CD4-positive, alpha-beta memory T cell (primary cell): ENCODE results near the gene ST14. TPM values are rescaled to one million over a fixed set of nuclear protein-coding genes. Genes with fewer than 3 reads are reported as not detected.
"Not testable (repeated sequence)": the region's sequence is repeated elsewhere in the genome, so short reads cannot be mapped to it uniquely, and the experiment has no call there.

ENCODE experiments used
- CTCF ChIA-PET: fragments of 350-600 bp; sonication (Branson Sonifier 250); formaldehyde crosslinking; loops from one replicate; lab custom pipeline; 2021; ENCODE audit warnings: inconsistent platforms; ENCODE audit not compliant: partially characterized antibody; lab: Charles Lee
- POLR2A ChIA-PET: fragments of 350-600 bp; sonication (Branson Sonifier 250); formaldehyde crosslinking; loops from one replicate; lab custom pipeline; 2021; ENCODE audit not compliant: partially characterized antibody; lab: Charles Lee
- DNase-seq, 5 donors: peaks; one replicate each; pipeline versions ENCODE4 v3.0.0 to v3.0.0-alpha.2; 2020 to 2022; ENCODE audit warnings: mixed read lengths in 1 of 5
- H3K27ac ChIP-seq: one replicate; pipeline ENCODE4 v1.7.0; 2013; ENCODE audit warnings: low read depth, low read length
- H3K27me3 ChIP-seq: 2 replicates; pipeline ENCODE4 v1.7.0; 2013; ENCODE audit warnings: mild to moderate bottlenecking, low read length, moderate library complexity; ENCODE audit not compliant: insufficient read depth
- H3K36me3 ChIP-seq: 2 replicates; pipeline ENCODE4 v1.7.0; 2013; ENCODE audit warnings: mild to moderate bottlenecking, low read length, moderate library complexity; ENCODE audit not compliant: insufficient read depth
- H3K4me1 ChIP-seq: 2 replicates; pipeline ENCODE4 v1.7.0; 2013; ENCODE audit warnings: mild to moderate bottlenecking, low read length, moderate library complexity; ENCODE audit not compliant: insufficient read depth
- H3K4me3 ChIP-seq, 2 donors: one replicate each; pipeline ENCODE4 v1.7.0; 2013; ENCODE audit warnings: low read length in 2 of 2, mild to moderate bottlenecking in 1 of 2
- H3K9me3 ChIP-seq, 2 donors: one replicate each; pipeline ENCODE4 v1.7.0; 2013; ENCODE audit warnings: low read length in 2 of 2, control low read depth in 1 of 2; ENCODE audit not compliant: control insufficient read depth in 1 of 2
- H3K27ac Mint-ChIP-seq, 7 donors: one replicate each; pipeline ENCODE4 v1.8.0; 2020 to 2021; ENCODE audit warnings: mixed read lengths in 7 of 7, mild to moderate bottlenecking in 6 of 7, inconsistent platforms in 3 of 7, moderate library complexity in 3 of 7
- H3K27me3 Mint-ChIP-seq, 2 donors: one replicate each; pipeline ENCODE4 v1.8.0; 2020 to 2021; ENCODE audit warnings: mixed read lengths in 2 of 2
- H3K36me3 Mint-ChIP-seq, 2 donors: one replicate each; pipeline ENCODE4 v1.8.0; 2020 to 2021; ENCODE audit warnings: mixed read lengths in 2 of 2, inconsistent platforms in 1 of 2, mild to moderate bottlenecking in 1 of 2
- H3K4me1 Mint-ChIP-seq, 4 donors: one replicate each; pipeline ENCODE4 v1.8.0; 2020 to 2021; ENCODE audit warnings: mixed read lengths in 4 of 4, mild to moderate bottlenecking in 1 of 4
- H3K4me3 Mint-ChIP-seq, 8 donors: one replicate each; pipeline ENCODE4 v1.8.0; 2020 to 2021; ENCODE audit warnings: mixed read lengths in 8 of 8, mild to moderate bottlenecking in 7 of 8, moderate library complexity in 6 of 8, inconsistent platforms in 3 of 8
- H3K9me3 Mint-ChIP-seq, 8 donors: one replicate each; pipeline ENCODE4 v1.8.0; 2020 to 2021; ENCODE audit warnings: mixed read lengths in 8 of 8, mild to moderate bottlenecking in 5 of 8, inconsistent platforms in 3 of 8, moderate library complexity in 1 of 8
- intact Hi-C: fragments of 100-400 bp; cut with micrococcal nuclease; formaldehyde crosslinking; loops from one replicate; pipeline ENCODE4 v1.15.1; 2023
- polyA plus RNA-seq, 2 donors: library from polyadenylated mRNA; unstranded; fragments of 300-500 nt; fragmentation: Illumina TruSeq; gene quantifications; one replicate each; pipeline ENCODE4 v1.2.3, GENCODE V29; 2021
- total RNA-seq, 2 experiments: library from RNA; stranded (reverse); gene quantifications; one replicate each; pipeline ENCODE4 v1.2.3, GENCODE V29; 2021

The ST14 gene
- total and polyA plus RNA-seq, 4 experiments from 2014 or later, result 0.47 to 0.79 (median 0.72) TPM; not detected in 1

DNA sequence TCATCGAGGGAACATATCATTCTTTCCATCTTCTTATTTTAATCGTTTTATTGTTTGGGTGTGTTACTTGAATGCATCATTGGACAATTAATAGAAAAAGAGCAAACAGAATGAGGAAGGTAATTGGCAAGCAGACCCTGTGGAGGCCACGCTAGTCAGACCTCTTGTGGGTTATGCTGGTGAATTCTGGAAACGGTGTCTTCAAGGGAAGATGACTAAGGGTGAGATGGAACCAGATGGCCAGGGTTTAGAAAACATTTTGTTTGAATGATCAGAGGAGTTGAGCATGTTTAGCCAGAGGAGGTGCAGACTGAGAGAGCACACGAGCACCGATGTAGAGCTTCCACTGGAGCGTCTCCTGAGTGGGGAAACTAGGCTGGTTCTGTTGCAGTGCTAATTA is 8.5 kb downstream of the ST14 start:
- H3K9me3 Mint-ChIP-seq, result no peaks in the 10 kb centered on the region
- Histone ChIP-seq H3K27me3 (peaks cover 11% of the 10 kb centered on the region), H3K4me3 (no peak overlapping the region), H3K27ac (no peak overlapping the region), H3K9me3 (no peaks in the 10 kb centered on the region), H3K4me1 (no peaks in the 10 kb centered on the region), H3K36me3 (no peaks in the 10 kb centered on the region)
- H3K4me1 Mint-ChIP-seq, result no peaks in the 10 kb centered on the region
- H3K27ac Mint-ChIP-seq, result no peak overlapping the region
- CTCF ChIA-PET, result no interaction called here
- no peak for DNase-seq
- H3K4me3 Mint-ChIP-seq, result no peak overlapping the region
- intact Hi-C loops, result no loop called here
- no peaks in the 10 kb centered on the region for H3K36me3 Mint-ChIP-seq
- H3K27me3 Mint-ChIP-seq, result peaks cover 25 to 37% of the 10 kb centered on the region in 2 donors
- POLR2A ChIA-PET, result no interaction called here

GRCh38 chr11:130170345-130170744 is 10.8 kb downstream of the ST14 start:
- H3K9me3 ChIP-seq, result no peaks in the 10 kb centered on the region
- H3K4me3 ChIP-seq, result no peak overlapping the region
- no peak overlapping the region for H3K27ac ChIP-seq
- H3K4me1 Mint-ChIP-seq, result no peaks in the 10 kb centered on the region
- DNase-seq, result no peak
- peaks cover 7% of the 10 kb centered on the region for H3K27me3 ChIP-seq
- H3K36me3 ChIP-seq, result no peaks in the 10 kb centered on the region
- peaks cover 0 to 10% (median 5%) of the 10 kb centered on the region in 8 donors for H3K9me3 Mint-ChIP-seq
- peaks cover 22 to 31% of the 10 kb centered on the region in 2 donors for H3K27me3 Mint-ChIP-seq
- no peaks in the 10 kb centered on the region for H3K4me1 ChIP-seq
- intact Hi-C loops, result no loop called here
- peaks cover 0 to 4% of the 10 kb centered on the region in 2 donors for H3K36me3 Mint-ChIP-seq
- H3K27ac Mint-ChIP-seq, result no peak overlapping the region
- ChIA-PET CTCF (no interaction called here), POLR2A (no interaction called here)
- no peak overlapping the region for H3K4me3 Mint-ChIP-seq

DNA sequence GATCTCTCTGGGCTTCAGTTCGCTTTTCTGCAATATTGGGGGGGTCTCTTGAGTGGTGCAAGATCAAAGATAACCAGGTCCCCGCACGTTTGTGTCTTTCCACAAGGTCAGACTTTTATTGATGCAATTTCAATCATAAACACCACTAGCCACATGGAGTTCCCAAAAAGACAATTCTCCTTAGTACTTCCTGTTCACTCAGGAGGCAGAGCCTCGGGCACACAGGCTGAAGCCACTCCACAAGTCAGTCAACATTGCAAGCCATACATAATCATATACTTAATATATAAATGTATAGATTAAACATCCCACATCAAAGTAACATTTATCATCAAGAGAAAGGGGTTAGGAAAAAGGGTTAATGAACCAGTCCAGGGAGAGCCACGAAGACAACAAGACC is 12.0 kb downstream of the ST14 start:
- POLR2A ChIA-PET, result no interaction called here
- no peak overlapping the region for H3K4me3 ChIP-seq
- no peak for DNase-seq
- CTCF ChIA-PET, result interaction anchor here (0.7 kb wide), 1 partner anchor 55 kb away, joined by 3 read pairs; no protein-coding TSS in a partner anchor
- intact Hi-C loops, result no loop called here
- no peaks in the 10 kb centered on the region for H3K4me1 ChIP-seq
- Mint-ChIP-seq H3K4me1 (no peaks in the 10 kb centered on the region), H3K4me3 (no peak overlapping the region), H3K27ac (no peak overlapping the region), H3K9me3 (peaks cover 3 to 14% (median 7%) of the 10 kb centered on the region in 8 donors), H3K36me3 (peaks cover 1 to 6% of the 10 kb centered on the region in 2 donors), H3K27me3 (peaks cover 18 to 23% of the 10 kb centered on the region in 2 donors)
- H3K27me3 ChIP-seq, result peaks cover 3% of the 10 kb centered on the region
- no peaks in the 10 kb centered on the region for H3K9me3 ChIP-seq
- H3K36me3 ChIP-seq, result no peaks in the 10 kb centered on the region
- H3K27ac ChIP-seq, result no peak overlapping the region

DNA sequence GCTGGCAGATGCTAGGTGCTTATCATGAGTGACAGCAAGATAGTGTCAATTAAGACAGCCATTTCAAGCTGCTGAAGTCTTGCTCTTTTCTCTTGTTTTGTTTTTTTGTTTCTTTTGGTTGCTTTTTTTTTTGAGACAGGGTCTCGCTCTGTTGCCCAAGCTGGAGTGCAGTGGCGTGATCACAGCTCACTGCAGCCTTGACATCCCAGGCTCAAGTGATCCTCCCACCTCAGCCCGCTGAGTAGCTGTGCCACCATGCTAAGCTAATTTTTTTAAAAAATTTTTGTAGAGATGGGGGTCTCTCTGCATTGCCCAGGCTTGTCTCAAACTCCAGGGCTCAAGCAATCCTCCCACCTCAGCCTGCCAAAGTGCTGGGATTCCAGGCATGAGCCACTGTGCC is 12.4 kb downstream of the ST14 start:
- H3K36me3 ChIP-seq, H3K9me3 ChIP-seq, H3K27me3 ChIP-seq, POLR2A ChIA-PET, H3K4me1 Mint-ChIP-seq, H3K27ac ChIP-seq, H3K4me3 ChIP-seq, intact Hi-C loops, H3K4me3 Mint-ChIP-seq, H3K4me1 ChIP-seq, DNase-seq, H3K36me3 Mint-ChIP-seq, H3K27ac Mint-ChIP-seq: not testable (repeated sequence)
- CTCF ChIA-PET, result interaction anchor here (0.7 kb wide), 1 partner anchor 56 kb away, joined by 3 read pairs; no protein-coding TSS in a partner anchor
- Mint-ChIP-seq H3K9me3 (peaks cover 3 to 14% (median 7%) of the 10 kb centered on the region in 8 donors), H3K27me3 (peaks cover 17 to 23% of the 10 kb centered on the region in 2 donors)

GRCh38 chr11:130174642-130175041 is 15.1 kb downstream of the ST14 start:
- POLR2A ChIA-PET, result no interaction called here
- no peak for DNase-seq

GRCh38 chr11:130175898-130176297 is 16.3 kb downstream of the ST14 start:
- Mint-ChIP-seq H3K27me3 (peaks cover 5 to 11% of the 10 kb centered on the region in 2 donors), H3K27ac (no peak overlapping the region)
- CTCF ChIA-PET, result interaction anchor here (1.1 kb wide), 1 partner anchor 33 kb away, joined by 3 read pairs; no protein-coding TSS in a partner anchor

More at GRCh38 chr11:130174642-130175041, 15.1 kb downstream of the ST14 start:
- no peaks in the 10 kb centered on the region for H3K27me3 ChIP-seq
- no peaks in the 10 kb centered on the region for H3K9me3 ChIP-seq
- peaks cover 3 to 14% (median 7%) of the 10 kb centered on the region in 8 donors for H3K9me3 Mint-ChIP-seq
- no peak overlapping the region for H3K4me3 Mint-ChIP-seq
- peaks cover 1 to 6% of the 10 kb centered on the region in 2 donors for H3K36me3 Mint-ChIP-seq
- no peak overlapping the region for H3K27ac ChIP-seq
- CTCF ChIA-PET, result no interaction called here
- H3K27ac Mint-ChIP-seq, result no peak overlapping the region
- no peaks in the 10 kb centered on the region for H3K4me1 ChIP-seq
- no peaks in the 10 kb centered on the region for H3K36me3 ChIP-seq
- intact Hi-C loops, result no loop called here
- H3K4me1 Mint-ChIP-seq, result no peaks in the 10 kb centered on the region
- peaks cover 7 to 15% of the 10 kb centered on the region in 2 donors for H3K27me3 Mint-ChIP-seq
- H3K4me3 ChIP-seq, result no peak overlapping the region

DNA sequence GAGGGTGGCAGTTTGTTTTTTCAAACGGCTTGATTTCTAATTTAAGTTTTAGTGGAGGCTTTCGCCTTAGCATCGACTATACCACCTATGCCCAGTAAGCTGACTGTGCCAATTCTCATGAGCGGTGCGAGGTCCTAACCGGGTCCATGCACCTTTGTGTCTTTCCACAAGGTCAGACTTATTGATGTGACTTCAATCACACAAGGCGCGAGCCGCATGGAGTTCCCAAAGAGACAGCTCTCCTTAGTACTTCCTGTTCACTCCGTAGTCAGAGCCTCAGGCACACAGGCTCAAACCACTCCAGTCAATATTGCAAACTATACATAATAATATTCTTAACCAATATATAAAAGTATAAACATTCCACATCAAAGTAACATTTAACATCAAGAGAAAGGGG is 18.2 kb downstream of the ST14 start:
- Histone ChIP-seq H3K9me3 (no peaks in the 10 kb centered on the region), H3K36me3 (no peaks in the 10 kb centered on the region), H3K27me3 (no peaks in the 10 kb centered on the region), H3K4me1 (no peaks in the 10 kb centered on the region), H3K27ac (no peak overlapping the region), H3K4me3 (no peak overlapping the region)
- no peak overlapping the region for H3K4me3 Mint-ChIP-seq
- H3K9me3 Mint-ChIP-seq, result peaks cover 3 to 14% (median 7%) of the 10 kb centered on the region in 8 donors
- POLR2A ChIA-PET, result no interaction called here
- no peaks in the 10 kb centered on the region for H3K4me1 Mint-ChIP-seq
- intact Hi-C loops, result no loop called here
- peaks cover 1 to 6% of the 10 kb centered on the region in 2 donors for H3K36me3 Mint-ChIP-seq
- H3K27ac Mint-ChIP-seq, result no peak overlapping the region
- no peak for DNase-seq
- peaks cover 7% of the 10 kb centered on the region in 2 donors for H3K27me3 Mint-ChIP-seq
- CTCF ChIA-PET, result no interaction called here

More at GRCh38 chr11:130175898-130176297, 16.3 kb downstream of the ST14 start:
- Mint-ChIP-seq H3K4me3 (no peak overlapping the region), H3K36me3 (peaks cover 1 to 6% of the 10 kb centered on the region in 2 donors), H3K9me3 (peaks cover 3 to 14% (median 7%) of the 10 kb centered on the region in 8 donors), H3K4me1 (no peaks in the 10 kb centered on the region)
- no peaks in the 10 kb centered on the region for H3K36me3 ChIP-seq
- POLR2A ChIA-PET, result no interaction called here
- intact Hi-C loops, result no loop called here
- DNase-seq, result no peak
- no peak overlapping the region for H3K4me3 ChIP-seq
- no peak overlapping the region for H3K27ac ChIP-seq
- H3K9me3 ChIP-seq, result no peaks in the 10 kb centered on the region
- no peaks in the 10 kb centered on the region for H3K27me3 ChIP-seq
- no peaks in the 10 kb centered on the region for H3K4me1 ChIP-seq
